GM18520 (cell line): ENCODE data around the gene DPH5.

Source experiments
- ATAC-seq: cut with Tn5 transposase; IDR thresholded peaks from one replicate; pipeline ENCODE4 v1.9.1; 2021; ENCODE audit not compliant: unreplicated experiment

DPH5 gene

GRCh38 chr1:100943533-100943932 lies 82.1 kb downstream of the DPH5 start:
- ATAC-seq, result no peak

- ATAC-seq, result no peak
Observed at GRCh38 chr1:100942304-100943046, 83.1 kb downstream of the DPH5 start.

DNA sequence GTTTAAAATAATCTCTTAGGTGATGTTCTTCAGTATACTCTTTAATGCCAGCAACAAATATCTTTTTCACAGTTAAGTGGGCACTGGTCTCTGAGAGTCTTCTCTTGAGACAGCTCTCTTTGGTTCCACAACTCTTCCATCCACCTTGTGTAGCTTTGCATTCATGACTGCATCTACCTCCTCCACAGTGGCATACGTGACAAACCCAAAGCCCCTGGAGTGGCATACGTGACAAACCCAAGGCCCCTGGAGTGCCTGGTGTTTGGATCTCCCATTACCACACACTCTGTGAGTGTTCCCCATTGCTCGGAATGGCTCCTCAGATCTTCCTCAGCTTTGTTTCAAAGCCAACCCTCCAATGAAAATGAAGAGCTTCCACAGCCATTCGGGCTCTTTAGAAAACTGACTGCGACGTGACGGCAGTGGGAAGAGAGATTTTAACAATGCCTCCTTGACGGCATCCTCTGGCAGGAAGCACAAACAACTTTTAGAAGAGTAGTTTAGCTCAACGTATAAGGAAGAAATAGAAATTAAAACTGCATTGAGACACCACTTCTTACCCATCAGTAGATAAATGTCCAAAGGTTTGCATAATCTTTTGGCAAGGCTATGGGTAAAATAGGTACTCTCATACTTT lies 83.9 kb downstream of the DPH5 start:
- ATAC-seq, result no peak

DNA sequence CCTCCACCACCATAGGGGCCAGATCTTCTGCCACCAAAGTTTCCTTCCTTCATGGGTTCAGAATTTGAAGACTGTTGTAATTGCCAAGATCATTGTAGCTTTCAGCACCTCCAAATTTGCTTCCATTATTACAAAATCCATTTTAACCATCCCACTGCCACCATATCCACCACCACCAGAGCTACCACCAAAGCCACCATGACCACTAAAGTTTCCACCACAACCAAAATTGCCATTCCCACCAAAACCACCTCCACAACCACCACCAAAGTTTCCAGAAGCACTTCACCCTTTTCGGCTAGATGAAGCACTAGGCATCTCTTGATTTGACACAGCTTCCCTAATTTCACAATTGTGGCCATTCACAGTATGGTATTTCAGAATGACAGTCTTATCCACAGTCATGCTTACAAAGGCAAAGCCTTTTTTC lies 84.5 kb downstream of the DPH5 start:
- ATAC-seq, result peak; percentile 55
